GM19238 (cell line): ENCODE results near the gene SGCA.

Source experiments
- DNase-seq: peaks from one replicate; pipeline ENCODE4 v3.0.0; 2011; ENCODE audit warnings: low spot score; ENCODE audit not compliant: insufficient read length

The SGCA gene

GRCh38 chr17:50207792-50208567 lies 42.2 kb downstream of the SGCA start:
- DNase-seq: no peak

GRCh38 chr17:50208611-50209061 lies 42.8 kb downstream of the SGCA start:
- DNase-seq: no peak

- DNase-seq: no peak
Measured at GRCh38 chr17:50209133-50209471, 43.3 kb downstream of the SGCA start.

- DNase-seq: no peak
Measured at GRCh38 chr17:50209472-50210239, 43.9 kb downstream of the SGCA start.

- DNase-seq: no peak
Measured at GRCh38 chr17:50210240-50211225, 44.7 kb downstream of the SGCA start.

GRCh38 chr17:50211249-50212120 lies 45.7 kb downstream of the SGCA start:
- DNase-seq: no peak

GRCh38 chr17:50212121-50212843 lies 46.5 kb downstream of the SGCA start:
- DNase-seq: no peak

- peak; percentile 48 for DNase-seq
Measured at GRCh38 chr17:50213026-50214022, 47.5 kb downstream of the SGCA start.

- DNase-seq: no peak
Measured at GRCh38 chr17:50214976-50215760, 49.4 kb downstream of the SGCA start.

GRCh38 chr17:50217591-50217990 lies 51.8 kb downstream of the SGCA start:
- no peak for DNase-seq

GRCh38 chr17:50218071-50218759 lies 52.4 kb downstream of the SGCA start:
- no peak for DNase-seq

GRCh38 chr17:50218771-50219315 lies 53.0 kb downstream of the SGCA start:
- no peak for DNase-seq

- DNase-seq: no peak
Measured at GRCh38 chr17:50219342-50219741, 53.5 kb downstream of the SGCA start.

- no peak for DNase-seq
Measured at GRCh38 chr17:50219939-50220465, 54.2 kb downstream of the SGCA start.

- no peak for DNase-seq
Measured at GRCh38 chr17:50220811-50221210, 55.0 kb downstream of the SGCA start.

- DNase-seq: no peak
Measured at GRCh38 chr17:50221266-50221863, 55.6 kb downstream of the SGCA start.
